Endothelial cell (in vitro differentiated cells): Measurements from ENCODE around the gene RGS16. TPM values are rescaled to one million over a fixed set of nuclear protein-coding genes. Genes with fewer than 3 reads are reported as not detected.
A peak's percentile ranks its signal among the peaks of the same experiment; 100 is the strongest.

Experiments used
- DNase-seq: peaks from one replicate; pipeline ENCODE4 v3.0.0; 2021; ENCODE audit warnings: low spot score
- H3K27ac Mint-ChIP-seq: one replicate; pipeline ENCODE4 v1.8.0; 2021; ENCODE audit warnings: mixed read lengths, inconsistent platforms; ENCODE audit not compliant: unreplicated experiment
- H3K27me3 Mint-ChIP-seq: one replicate; pipeline ENCODE4 v1.8.0; 2021; ENCODE audit warnings: mild to moderate bottlenecking, moderate library complexity, mixed read lengths, inconsistent platforms; ENCODE audit not compliant: unreplicated experiment
- H3K36me3 Mint-ChIP-seq: one replicate; pipeline ENCODE4 v1.8.0; 2021; ENCODE audit warnings: mild to moderate bottlenecking, low read depth, mixed read lengths, inconsistent platforms; ENCODE audit not compliant: unreplicated experiment
- H3K4me1 Mint-ChIP-seq: one replicate; pipeline ENCODE4 v1.8.0; 2021; ENCODE audit warnings: mild to moderate bottlenecking, mixed read lengths, inconsistent platforms; ENCODE audit not compliant: unreplicated experiment
- H3K4me3 Mint-ChIP-seq: one replicate; pipeline ENCODE4 v1.8.0; 2021; ENCODE audit warnings: mild to moderate bottlenecking, mixed read lengths, inconsistent platforms; ENCODE audit not compliant: unreplicated experiment
- H3K9me3 Mint-ChIP-seq: one replicate; pipeline ENCODE4 v1.8.0; 2021; ENCODE audit warnings: mixed read lengths, inconsistent platforms; ENCODE audit not compliant: unreplicated experiment
- long read RNA-seq: library from polyadenylated mRNA; unstranded; transcript quantifications from one replicate; pipeline ENCODE4 v2.0.0, GENCODE V29; 2020; ENCODE audit not compliant: unreplicated experiment
- total RNA-seq: library from RNA; stranded (reverse); fragmentation: NEBNext Ultra II Directional; extraction: Animal tissue kit (Norgen Biotek cat#: 25700); gene quantifications from one replicate; pipeline ENCODE4 v1.2.1, GENCODE V29; 2021; ENCODE audit not compliant: unreplicated experiment
- TF ChIP-seq, protein P1 (sequence below): fragments of 200-600 bp; sonication (generic); IDR thresholded peaks from one replicate; pipeline ENCODE4 v1.5.0; 2021; ENCODE audit warnings: antibody characterized with exemption; ENCODE audit not compliant: unreplicated experiment

The RGS16 gene, protein sequence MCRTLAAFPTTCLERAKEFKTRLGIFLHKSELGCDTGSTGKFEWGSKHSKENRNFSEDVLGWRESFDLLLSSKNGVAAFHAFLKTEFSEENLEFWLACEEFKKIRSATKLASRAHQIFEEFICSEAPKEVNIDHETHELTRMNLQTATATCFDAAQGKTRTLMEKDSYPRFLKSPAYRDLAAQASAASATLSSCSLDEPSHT
- total RNA-seq, result 11.8 TPM
- long read RNA-seq, transcript RGS16-201 (5 exons, 2,427 nt), result major isoform, 18 of 23 reads
- long read RNA-seq, partial matches to known transcripts, result 0 of 23 reads
- long read RNA-seq, other reads (novel, unspliced or antisense), result 5 of 23 reads

DNA sequence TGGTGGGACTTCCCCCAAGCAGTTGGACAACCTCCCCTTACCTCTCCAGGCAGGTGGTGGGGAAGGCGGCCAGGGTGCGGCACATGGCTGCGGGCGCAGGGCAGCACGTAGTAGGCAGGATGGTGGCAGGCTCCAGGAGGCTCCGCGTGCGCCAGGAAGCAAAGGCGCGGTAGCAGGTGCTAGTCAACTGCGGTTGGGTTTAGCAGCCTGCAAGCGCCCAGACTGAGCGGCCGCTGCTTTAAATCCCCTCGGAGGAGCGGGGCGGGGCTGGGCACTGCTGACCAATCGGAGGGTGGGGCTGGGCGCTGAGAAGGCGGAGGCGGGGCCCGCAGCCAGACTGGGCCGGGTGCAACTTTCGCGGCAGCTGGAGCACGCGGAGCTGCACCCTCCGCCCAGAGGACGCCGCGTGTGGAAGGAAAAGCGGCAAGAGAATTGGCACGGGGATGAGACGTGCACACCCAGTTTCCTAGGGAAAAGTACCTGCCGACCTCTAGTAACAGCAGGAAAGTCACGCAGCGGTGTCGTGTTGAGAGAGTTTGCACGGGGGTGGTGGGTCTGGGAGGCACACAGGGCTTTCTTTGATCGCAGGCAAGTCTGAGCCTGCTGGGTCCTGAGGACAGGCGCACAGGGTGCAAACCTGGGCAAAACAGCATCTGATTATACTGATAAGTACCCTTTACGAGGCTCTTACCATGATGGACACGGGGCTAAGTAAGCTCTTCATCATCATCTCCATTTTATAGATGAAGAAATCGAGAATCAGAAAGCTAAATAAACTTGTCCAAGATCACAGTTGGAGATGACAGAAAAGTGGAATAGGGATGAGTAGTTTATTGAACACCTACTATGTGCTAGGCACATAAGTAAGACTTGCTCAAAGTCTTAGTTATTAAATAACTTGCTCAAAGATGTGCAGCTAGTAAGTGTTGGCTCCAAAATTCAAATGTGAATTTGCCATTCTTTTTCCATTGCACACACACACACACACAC lies at the start of gene RGS16:
Gene RGS16, minus strand, starts transcription at position 215 of the 990 bp plus-strand sequence. Its CDS starts 130 bp downstream, at position 85.
- H3K4me3 Mint-ChIP-seq, result peak within 1 kb of the TSS; percentile 84
- H3K9me3 Mint-ChIP-seq, result no peaks in the 10 kb centered on the region
- peaks cover 4% of the 10 kb centered on the region for H3K36me3 Mint-ChIP-seq
- H3K27me3 Mint-ChIP-seq, result peaks cover 16% of the 10 kb centered on the region
- peaks cover 42% of the 10 kb centered on the region for H3K4me1 Mint-ChIP-seq
- no peak within 1 kb of the TSS for H3K27ac Mint-ChIP-seq
- TF ChIP-seq, protein P1, sequence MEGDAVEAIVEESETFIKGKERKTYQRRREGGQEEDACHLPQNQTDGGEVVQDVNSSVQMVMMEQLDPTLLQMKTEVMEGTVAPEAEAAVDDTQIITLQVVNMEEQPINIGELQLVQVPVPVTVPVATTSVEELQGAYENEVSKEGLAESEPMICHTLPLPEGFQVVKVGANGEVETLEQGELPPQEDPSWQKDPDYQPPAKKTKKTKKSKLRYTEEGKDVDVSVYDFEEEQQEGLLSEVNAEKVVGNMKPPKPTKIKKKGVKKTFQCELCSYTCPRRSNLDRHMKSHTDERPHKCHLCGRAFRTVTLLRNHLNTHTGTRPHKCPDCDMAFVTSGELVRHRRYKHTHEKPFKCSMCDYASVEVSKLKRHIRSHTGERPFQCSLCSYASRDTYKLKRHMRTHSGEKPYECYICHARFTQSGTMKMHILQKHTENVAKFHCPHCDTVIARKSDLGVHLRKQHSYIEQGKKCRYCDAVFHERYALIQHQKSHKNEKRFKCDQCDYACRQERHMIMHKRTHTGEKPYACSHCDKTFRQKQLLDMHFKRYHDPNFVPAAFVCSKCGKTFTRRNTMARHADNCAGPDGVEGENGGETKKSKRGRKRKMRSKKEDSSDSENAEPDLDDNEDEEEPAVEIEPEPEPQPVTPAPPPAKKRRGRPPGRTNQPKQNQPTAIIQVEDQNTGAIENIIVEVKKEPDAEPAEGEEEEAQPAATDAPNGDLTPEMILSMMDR, result no peak
- peak; percentile 70 for DNase-seq

DNA sequence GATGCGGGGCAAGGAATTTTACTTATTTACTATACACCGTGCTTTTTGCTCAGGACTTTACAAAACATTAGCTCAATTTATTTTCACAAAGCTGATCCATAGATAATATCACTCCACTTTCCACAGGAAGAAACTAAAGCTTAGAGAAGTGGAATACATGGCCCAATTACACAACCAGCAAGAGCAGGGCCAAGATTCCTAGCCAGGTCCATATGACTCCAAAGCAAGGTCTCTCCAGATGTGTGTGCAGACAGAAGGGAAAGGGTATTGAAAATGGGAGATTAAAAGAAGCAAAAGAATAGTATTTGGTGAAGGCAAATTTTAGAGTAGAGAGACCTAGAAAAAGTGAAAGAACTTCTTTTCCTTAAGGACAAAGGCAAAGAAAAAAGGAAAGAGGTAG lies 49.8 kb upstream of the RGS16 start:
- H3K4me3 Mint-ChIP-seq, result no peak overlapping the region
- H3K4me1 Mint-ChIP-seq, result no peaks in the 10 kb centered on the region
- TF ChIP-seq, protein P1, result no peak
- no peaks in the 10 kb centered on the region for H3K36me3 Mint-ChIP-seq
- no peak overlapping the region for H3K27ac Mint-ChIP-seq
- H3K27me3 Mint-ChIP-seq, result no peaks in the 10 kb centered on the region
- no peak for DNase-seq
- H3K9me3 Mint-ChIP-seq, result no peaks in the 10 kb centered on the region

DNA sequence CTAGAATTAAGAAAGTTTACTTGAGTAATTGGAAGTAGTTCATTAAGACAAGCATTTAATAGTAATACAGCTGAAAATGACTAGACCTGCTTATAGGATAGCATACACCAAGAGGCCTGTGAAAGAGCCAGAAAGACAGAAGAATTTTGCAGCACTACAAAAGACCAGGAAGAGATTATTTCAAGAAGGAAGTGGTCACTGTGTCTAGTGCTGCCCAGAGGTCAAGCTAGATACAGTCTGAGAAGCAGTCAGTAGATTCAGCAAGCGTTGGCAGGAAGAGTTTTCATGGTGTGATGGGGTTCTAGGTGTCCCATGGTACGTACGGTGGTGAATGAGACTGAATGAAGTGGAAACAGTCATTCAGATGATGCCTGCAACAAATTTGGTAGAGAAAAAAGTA lies 48.7 kb upstream of the RGS16 start:
- no peaks in the 10 kb centered on the region for H3K36me3 Mint-ChIP-seq
- H3K27ac Mint-ChIP-seq, result no peak overlapping the region
- no peaks in the 10 kb centered on the region for H3K27me3 Mint-ChIP-seq
- TF ChIP-seq, protein P1, result no peak
- peaks cover 2% of the 10 kb centered on the region for H3K4me1 Mint-ChIP-seq
- no peaks in the 10 kb centered on the region for H3K9me3 Mint-ChIP-seq
- DNase-seq, result no peak
- no peak overlapping the region for H3K4me3 Mint-ChIP-seq

DNA sequence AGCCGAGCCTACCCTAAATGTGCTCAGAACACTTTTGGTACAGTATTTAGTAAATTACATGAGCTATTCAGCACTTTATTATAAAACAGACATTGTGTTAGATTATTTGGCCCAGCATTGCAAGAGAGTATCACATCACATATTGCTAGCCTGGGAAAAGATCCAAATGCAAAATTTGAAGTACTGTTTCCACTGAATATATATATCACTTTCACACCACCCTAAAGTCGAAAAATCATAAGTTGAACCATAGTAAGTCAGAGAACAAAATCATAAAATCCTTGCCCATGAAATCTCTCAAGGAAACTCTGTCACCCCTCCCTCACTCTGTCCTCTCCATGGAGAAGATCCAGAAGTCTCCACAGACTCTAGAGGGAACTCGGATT lies 47.1 kb upstream of the RGS16 start:
- Mint-ChIP-seq H3K27ac (no peak overlapping the region), H3K4me1 (peaks cover 3% of the 10 kb centered on the region), H3K9me3 (no peaks in the 10 kb centered on the region), H3K4me3 (no peak overlapping the region), H3K36me3 (no peaks in the 10 kb centered on the region), H3K27me3 (no peaks in the 10 kb centered on the region)
- TF ChIP-seq, protein P1, result no peak
- no peak for DNase-seq
